HG02571 (cell line): ENCODE data around the gene GRIN2A.

Source experiments
- ATAC-seq: cut with Tn5 transposase; IDR thresholded peaks from one replicate; pipeline ENCODE4 v1.9.1; 2021; ENCODE audit warnings: mild to moderate bottlenecking, moderate library complexity; ENCODE audit not compliant: unreplicated experiment

GRIN2A gene

GRCh38 chr16:9837481-9837880 lies 344.7 kb downstream of the GRIN2A start:
- ATAC-seq = no peak

DNA sequence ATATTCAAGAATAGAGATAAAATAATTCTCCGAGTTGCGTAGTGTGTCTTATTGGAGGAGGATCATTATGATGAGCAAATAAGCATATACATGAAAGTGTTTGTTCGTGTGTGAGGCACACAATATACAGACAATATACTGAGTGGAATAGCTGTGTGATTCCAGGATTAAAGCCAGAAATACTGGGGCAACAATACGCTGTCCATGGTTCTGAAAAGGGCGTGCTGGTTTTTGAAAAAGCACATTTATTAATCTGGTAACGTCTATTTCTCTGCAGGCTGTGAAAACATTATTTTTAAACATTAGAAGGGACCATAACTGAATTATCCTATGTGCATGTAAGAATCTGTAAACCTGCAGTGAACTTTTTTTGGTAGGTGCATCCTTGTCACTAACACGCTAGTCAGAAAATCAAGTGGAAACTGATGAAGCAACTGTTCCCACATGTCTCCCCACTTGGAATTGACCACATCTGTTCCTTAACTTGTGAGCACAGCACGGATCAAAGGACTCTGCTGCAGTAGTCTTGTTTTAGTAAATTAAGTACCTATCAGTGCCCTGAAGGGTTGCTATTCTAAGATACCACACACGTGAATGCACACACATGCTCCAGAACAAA lies 346.0 kb downstream of the GRIN2A start:
- ATAC-seq = no peak

- no peak for ATAC-seq
Observed at GRCh38 chr16:9827062-9827752, 355.0 kb downstream of the GRIN2A start.

DNA sequence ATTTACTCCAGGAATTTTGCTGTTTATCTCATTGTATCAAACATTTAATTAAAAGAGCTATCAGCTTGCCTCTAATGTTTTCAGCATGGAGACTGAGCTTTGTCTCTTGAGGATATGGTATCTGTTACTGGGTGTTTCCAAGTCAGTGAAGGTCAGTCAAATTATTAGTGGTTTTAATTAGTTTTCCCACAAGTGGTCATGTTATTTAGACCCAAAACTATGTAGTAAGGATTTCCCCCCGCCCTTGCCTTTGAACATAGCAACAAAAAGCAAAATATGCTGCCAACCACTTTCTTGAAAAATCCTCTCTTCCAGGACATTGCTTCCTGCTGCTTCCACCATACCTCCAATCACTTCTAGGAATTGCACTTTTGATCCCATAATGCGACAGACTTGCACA lies 355.6 kb downstream of the GRIN2A start:
- no peak for ATAC-seq

DNA sequence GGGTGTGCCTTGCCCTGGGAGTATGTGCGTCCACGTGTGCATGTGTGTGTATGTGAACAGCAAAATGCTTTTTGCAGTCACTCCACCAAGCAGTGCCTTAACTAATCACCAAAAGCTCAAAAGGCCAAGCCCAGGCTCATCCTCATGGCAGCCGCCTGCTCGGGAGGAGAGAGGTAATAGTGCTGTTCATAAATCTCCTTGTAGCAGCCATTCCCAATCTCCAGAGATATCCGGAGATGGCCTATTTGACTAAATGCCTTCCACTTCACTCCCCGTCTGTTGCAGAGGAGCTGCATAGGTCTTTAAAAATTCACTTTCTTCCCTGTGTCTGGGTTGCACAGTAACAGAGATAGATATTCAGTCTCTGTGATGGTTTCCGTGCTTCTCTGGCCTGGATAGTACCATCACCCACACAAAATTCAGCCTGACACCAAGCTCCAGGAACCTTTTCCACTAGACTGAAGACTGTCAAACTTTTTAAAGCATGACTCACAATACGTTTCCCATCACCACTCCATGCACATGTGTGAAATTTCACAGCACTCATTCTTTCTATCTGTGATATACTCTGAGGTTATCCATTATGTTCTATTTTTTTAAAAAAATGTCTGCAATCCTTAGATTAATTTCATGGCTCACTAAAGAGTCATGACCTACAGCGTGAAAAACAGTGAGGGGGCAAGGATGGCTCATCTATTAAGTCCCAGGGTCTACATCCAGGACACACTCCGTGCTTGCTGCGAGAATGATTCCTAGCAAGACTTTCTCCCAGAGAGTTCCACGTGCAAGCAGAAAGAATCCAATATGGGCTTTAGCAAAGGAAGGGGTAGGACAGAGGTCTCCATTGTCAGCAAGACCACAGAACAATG lies 357.8 kb downstream of the GRIN2A start:
- no peak for ATAC-seq

- no peak for ATAC-seq
Observed at GRCh38 chr16:9823510-9823909, 358.7 kb downstream of the GRIN2A start.

DNA sequence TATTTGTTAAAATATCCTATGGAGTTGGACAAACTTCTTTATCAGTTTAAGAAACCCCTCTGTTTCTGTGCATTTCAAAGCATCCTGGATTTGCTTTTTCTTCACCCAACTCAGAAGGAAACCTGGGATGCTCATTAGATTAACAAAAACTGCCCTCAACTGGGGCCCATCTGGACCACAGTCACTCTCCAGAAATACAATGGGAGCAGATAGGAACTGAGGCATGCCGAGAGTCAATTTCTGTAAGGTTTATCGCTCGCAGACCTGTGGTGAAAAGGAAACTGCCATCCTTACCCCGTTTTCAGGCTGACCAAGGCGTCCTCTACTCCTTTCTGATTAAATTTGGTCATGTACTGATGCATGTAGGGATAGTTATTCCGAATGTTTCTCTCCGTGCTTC lies 360.3 kb downstream of the GRIN2A start:
- no peak for ATAC-seq

GRCh38 chr16:9821331-9821730 lies 360.9 kb downstream of the GRIN2A start:
- no peak for ATAC-seq

DNA sequence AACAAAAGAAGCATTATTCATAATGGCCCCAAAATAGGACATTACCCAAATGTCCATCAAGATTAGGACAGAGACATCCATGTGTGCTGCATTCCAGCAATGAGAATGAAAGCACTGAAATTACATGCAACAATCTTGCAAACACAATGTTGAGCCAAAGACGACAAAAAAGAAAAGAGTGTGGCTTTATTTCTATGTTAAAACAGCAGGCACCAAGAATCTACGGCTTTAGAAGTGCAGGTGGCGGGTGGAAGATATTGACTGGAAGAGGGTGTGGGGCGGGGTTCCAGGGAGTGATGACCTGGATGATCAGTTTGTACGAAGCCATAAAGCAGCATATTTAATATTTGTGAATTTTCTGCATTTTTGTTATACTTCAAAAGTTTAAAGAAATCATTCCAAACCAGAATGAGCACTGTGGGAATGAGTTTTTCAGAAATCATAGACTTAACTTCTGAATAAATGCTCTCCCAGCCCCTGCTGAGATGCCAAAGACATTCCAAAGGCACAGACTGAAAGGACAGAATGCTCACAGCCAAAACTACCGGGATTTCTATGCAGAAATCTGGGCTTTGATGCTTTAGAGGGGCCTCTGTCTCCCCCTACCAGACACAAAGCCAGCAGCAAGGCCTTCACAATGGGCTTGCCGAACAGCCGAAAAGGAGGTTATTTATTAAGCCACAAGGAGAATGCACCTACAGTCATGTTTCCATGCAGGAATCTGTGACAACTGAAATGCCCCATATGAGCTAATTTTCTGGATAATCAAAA lies 361.6 kb downstream of the GRIN2A start:
- ATAC-seq = no peak

DNA sequence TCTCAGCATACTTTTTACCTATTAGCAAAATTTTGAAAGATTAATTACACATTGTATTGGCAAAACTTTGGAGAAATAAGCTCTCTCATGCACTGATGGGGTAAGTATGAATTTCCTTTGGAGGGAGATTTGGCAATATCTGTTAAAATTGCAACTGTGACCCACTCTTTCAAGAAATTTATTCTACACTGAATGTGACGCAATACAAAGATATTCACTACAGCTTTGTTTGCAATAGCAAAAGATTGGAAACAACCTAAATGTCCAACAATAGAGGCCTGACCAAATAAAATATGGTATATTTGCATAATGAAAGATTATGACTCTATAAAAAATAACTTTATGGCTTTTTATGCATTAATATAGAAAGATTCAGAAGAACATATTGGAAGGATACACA lies 363.5 kb downstream of the GRIN2A start:
- ATAC-seq = no peak

- ATAC-seq = no peak
Observed at GRCh38 chr16:9817586-9817985, 364.6 kb downstream of the GRIN2A start.

GRCh38 chr16:9816644-9817043 lies 365.6 kb downstream of the GRIN2A start:
- ATAC-seq = no peak

DNA sequence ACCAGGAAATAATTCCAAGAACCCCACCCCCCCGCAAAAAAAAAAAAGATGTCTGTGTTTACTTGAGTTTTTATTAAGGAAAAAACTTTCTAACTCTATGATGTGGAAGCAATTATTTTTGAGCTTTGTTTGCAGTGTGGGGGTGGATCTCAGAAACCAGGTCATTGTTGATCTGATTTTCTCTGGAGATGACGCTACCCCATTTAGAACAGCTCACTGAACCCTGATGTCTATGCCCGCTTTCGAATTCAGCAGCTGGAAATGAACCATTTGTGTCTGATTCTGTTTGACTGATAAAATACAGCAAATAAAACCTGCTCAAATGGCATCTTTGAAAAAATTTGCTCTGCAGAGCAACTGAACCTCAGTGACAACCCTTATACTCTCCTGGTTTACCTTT lies 368.6 kb downstream of the GRIN2A start:
- no peak for ATAC-seq

DNA sequence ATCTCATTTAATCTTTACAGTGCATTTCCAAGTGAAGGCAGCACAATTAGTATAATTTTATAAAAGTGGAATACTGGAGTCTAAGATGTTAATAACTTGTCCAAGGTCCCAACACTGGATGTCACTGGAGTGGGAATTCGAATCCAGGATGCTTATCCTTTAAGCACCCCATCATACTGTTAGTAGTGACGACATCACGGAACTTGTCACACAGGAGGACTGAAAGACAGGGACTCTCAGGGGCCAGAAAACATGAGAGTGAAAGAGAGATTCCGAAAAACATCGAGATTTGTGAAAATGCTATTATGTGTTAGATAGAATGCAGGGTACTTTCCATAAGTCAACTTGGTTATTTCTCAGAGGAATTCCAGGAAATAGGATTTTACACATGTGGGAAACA lies 374.0 kb downstream of the GRIN2A start:
- ATAC-seq = no peak

DNA sequence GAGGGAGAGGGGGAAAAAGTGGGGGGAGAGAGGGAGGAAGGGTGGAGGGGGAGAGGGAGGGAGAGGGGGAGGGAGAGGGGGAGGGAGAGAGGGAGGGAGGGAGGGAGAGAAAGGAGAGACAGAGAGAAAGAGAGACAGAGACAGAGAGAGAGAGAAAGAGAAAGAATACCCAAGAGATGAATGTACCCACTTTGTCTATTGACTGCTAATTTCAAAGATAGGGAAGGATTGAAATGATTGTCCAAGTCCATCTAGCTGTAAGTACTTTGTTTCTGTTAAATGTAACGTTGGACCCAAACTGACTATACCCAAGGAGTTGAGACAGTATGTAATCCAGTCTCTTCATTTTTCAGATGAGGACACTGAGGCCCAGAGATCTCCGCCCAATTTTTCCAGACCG lies 374.9 kb downstream of the GRIN2A start:
- no peak for ATAC-seq

GRCh38 chr16:9805109-9805508 lies 377.1 kb downstream of the GRIN2A start:
- no peak for ATAC-seq

DNA sequence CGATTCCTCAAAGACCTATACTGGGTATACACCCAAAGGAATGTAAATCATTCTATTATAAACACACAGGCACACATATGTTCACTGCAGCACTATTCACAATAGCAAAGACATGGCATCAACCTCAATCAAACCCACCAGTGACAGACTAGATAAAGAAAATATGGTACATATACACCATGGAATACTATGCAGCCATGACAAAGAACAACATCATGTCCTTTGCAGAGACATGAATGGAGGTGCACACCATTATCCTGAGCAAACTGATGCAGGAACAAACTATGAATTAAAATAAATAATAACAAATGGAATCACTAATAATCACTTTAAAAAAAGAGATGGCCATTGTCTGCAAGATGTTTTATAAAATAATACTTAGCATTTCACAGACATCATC lies 380.1 kb downstream of the GRIN2A start:
- ATAC-seq = no peak

DNA sequence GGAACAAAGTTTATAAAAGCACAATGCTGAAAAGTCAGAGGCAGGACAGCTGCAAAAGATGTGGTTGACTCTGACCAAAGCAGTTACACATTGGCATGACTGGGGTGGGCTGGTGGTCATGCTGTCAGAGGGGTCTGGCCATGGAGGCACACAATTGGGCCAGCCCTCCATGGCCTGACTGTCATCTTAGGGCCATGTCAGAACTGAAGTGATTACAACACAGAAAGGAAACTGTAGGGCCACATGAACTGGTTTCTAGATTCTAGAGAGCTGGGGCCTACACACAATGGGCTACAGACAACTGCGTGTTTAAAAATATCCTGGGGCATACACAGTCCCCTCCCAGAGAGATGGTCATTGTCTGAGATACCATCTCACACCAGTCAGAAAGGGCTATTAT lies 380.6 kb downstream of the GRIN2A start:
- ATAC-seq = no peak

GRCh38 chr16:9800186-9800738 lies 382.0 kb downstream of the GRIN2A start:
- no peak for ATAC-seq

- ATAC-seq = no peak
Observed at GRCh38 chr16:9798952-9799580, 383.2 kb downstream of the GRIN2A start.
